ENCODE data around the gene IFT80. TPM values are rescaled to one million over a fixed set of nuclear protein-coding genes. Genes with fewer than 3 reads are reported as not detected.

The IFT80 gene
- total and polyA plus RNA-seq, 9 of the 15 experiments (the other 6 are each of a cell fraction or from before 2014, with no cell fraction given), result 6.7 to 21.1 (median 16.4) TPM

DNA sequence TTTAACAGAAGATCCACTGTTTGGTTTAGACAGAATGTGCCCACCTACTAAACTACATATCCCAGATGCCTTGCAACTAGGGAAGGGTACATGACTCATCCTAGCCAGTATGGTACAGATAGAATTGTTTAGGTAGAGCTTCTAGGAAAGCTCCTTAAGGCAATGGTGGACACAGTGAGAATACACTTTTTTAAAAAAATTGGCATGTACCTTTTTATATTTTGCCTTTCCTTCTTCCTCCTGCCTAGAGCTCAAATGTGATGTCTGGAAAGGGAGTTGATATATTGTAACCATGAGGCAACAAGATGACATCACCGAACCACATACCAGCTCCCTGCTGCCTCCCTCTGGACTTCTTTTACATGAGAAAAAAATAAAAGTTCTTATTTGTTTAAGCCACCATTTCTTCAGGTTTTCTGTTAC lies 188.2 kb downstream of the IFT80 start (continued):
- TF ChIP-seq ZNF316 (IDR thresholded peaks at IDR 0.05) (no peak), RAD21 (CRISPR knock-in tag; conservative IDR thresholded peaks at IDR 0.05 in 1 of 2, IDR thresholded peaks at IDR 0.05 in 1 of 2) (peak; percentile 71 to 73), HDAC1 (IDR thresholded peaks at IDR 0.05) (no peak), EWSR1 (IDR thresholded peaks at IDR 0.05; ENCODE audit: borderline replicate concordance, low read depth, partially characterized antibody) (no peak), NFIC (IDR thresholded peaks at IDR 0.05) (no peak), NR2C1 (IDR thresholded peaks at IDR 0.05) (no peak), NR2C1 (tag; IDR thresholded peaks at IDR 0.05) (0 out of 2 replicates have a peak, but pooled peaks have one; percentile 11), U2AF2 (optimal IDR thresholded peaks at IDR 0.05; ENCODE audit: low read depth, low read length) (no peak), PYGO2 (tag; IDR thresholded peaks at IDR 0.05) (no peak), ZNF589 (CRISPR knock-in tag; IDR thresholded peaks at IDR 0.05; ENCODE audit: low read depth) (0 out of 2 replicates have a peak, but pooled peaks have one; percentile 70), ZNF143 (CRISPR knock-in tag; IDR thresholded peaks at IDR 0.05) (peak; percentile 66; the same call in 1 of the 2 replicates), TEAD2 (tag; IDR thresholded peaks at IDR 0.05) (peak; percentile 44; the same call in 1 of the 2 replicates), ATF1 (CRISPR knock-in tag; IDR thresholded peaks at IDR 0.05) (no peak), ATF1 (tag; IDR thresholded peaks at IDR 0.05) (peak; percentile 68), MAZ (CRISPR knock-in tag; conservative IDR thresholded peaks at IDR 0.05 in 1 of 2, IDR thresholded peaks at IDR 0.05 in 1 of 2) (0 out of 4 replicates have a peak, but pooled peaks of 1 of the 2 experiments have one; percentile 27)
- TF ChIP-seq, protein P1, sequence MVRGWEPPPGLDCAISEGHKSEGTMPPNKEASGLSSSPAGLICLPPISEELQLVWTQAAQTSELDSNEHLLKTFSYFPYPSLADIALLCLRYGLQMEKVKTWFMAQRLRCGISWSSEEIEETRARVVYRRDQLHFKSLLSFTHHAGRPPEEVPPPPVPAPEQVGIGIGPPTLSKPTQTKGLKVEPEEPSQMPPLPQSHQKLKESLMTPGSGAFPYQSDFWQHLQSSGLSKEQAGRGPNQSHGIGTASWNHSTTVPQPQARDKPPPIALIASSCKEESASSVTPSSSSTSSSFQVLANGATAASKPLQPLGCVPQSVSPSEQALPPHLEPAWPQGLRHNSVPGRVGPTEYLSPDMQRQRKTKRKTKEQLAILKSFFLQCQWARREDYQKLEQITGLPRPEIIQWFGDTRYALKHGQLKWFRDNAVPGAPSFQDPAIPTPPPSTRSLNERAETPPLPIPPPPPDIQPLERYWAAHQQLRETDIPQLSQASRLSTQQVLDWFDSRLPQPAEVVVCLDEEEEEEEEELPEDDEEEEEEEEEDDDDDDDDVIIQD (CRISPR knock-in tag; IDR thresholded peaks at IDR 0.05), result no peak
- TF ChIP-seq, protein P2, sequence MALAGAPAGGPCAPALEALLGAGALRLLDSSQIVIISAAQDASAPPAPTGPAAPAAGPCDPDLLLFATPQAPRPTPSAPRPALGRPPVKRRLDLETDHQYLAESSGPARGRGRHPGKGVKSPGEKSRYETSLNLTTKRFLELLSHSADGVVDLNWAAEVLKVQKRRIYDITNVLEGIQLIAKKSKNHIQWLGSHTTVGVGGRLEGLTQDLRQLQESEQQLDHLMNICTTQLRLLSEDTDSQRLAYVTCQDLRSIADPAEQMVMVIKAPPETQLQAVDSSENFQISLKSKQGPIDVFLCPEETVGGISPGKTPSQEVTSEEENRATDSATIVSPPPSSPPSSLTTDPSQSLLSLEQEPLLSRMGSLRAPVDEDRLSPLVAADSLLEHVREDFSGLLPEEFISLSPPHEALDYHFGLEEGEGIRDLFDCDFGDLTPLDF (CRISPR knock-in tag; IDR thresholded peaks at IDR 0.05), result no peak
- TF ChIP-seq, protein P3, sequence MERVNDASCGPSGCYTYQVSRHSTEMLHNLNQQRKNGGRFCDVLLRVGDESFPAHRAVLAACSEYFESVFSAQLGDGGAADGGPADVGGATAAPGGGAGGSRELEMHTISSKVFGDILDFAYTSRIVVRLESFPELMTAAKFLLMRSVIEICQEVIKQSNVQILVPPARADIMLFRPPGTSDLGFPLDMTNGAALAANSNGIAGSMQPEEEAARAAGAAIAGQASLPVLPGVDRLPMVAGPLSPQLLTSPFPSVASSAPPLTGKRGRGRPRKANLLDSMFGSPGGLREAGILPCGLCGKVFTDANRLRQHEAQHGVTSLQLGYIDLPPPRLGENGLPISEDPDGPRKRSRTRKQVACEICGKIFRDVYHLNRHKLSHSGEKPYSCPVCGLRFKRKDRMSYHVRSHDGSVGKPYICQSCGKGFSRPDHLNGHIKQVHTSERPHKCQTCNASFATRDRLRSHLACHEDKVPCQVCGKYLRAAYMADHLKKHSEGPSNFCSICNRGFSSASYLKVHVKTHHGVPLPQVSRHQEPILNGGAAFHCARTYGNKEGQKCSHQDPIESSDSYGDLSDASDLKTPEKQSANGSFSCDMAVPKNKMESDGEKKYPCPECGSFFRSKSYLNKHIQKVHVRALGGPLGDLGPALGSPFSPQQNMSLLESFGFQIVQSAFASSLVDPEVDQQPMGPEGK (CRISPR knock-in tag; IDR thresholded peaks at IDR 0.05; ENCODE audit: borderline replicate concordance), result no peak
- TF ChIP-seq, protein P4, sequence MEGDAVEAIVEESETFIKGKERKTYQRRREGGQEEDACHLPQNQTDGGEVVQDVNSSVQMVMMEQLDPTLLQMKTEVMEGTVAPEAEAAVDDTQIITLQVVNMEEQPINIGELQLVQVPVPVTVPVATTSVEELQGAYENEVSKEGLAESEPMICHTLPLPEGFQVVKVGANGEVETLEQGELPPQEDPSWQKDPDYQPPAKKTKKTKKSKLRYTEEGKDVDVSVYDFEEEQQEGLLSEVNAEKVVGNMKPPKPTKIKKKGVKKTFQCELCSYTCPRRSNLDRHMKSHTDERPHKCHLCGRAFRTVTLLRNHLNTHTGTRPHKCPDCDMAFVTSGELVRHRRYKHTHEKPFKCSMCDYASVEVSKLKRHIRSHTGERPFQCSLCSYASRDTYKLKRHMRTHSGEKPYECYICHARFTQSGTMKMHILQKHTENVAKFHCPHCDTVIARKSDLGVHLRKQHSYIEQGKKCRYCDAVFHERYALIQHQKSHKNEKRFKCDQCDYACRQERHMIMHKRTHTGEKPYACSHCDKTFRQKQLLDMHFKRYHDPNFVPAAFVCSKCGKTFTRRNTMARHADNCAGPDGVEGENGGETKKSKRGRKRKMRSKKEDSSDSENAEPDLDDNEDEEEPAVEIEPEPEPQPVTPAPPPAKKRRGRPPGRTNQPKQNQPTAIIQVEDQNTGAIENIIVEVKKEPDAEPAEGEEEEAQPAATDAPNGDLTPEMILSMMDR (IDR thresholded peaks at IDR 0.05 in 2 of 3, conservative IDR thresholded peaks at IDR 0.05 in 1 of 3; ENCODE audit: insufficient read depth in 2 of 3, low read depth in 1 of 3, low read length in 3 of 3), result peak; percentile 23 to 54 (median 31); a peak in 3 of 6 replicates

Measured in K562 (cell line).